ENCODE results near the gene DUOX2.

DNA sequence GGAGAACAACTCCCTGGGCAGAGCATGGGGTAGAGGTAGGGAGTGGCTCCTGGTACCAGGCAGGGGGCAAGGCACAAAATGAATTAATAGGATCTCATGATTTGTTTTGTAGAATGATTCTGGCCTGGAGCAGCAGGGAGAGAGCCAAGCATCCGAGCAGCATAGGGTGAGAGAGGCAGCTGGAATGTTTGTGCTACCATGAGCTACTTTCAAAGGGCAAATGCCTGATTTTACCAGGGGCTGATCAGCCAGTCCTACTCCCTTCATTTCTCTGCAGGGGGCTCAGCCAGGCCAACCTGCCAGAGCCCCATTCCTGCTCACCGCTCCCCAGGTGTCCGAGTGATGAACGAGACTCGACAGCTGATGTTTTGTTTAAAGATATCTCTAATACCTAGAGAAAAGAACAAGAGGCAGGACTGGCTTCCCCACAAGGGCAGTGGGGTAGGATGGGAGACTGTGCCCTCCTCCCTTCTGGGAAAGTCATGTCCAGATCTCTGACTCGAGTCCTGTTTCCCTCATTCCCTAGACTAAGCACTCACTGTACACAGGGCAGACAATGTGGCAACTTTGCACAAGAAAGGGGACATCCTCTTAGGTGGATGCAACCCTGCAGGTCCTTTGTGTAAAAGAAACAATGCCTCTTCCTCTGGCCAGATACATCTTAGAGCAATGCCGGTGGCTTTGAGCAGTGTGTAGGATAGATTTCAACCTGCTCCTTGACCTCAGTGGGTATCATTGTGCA, 12.9 kb downstream of the DUOX2 start:
- TF ChIP-seq, protein P1, sequence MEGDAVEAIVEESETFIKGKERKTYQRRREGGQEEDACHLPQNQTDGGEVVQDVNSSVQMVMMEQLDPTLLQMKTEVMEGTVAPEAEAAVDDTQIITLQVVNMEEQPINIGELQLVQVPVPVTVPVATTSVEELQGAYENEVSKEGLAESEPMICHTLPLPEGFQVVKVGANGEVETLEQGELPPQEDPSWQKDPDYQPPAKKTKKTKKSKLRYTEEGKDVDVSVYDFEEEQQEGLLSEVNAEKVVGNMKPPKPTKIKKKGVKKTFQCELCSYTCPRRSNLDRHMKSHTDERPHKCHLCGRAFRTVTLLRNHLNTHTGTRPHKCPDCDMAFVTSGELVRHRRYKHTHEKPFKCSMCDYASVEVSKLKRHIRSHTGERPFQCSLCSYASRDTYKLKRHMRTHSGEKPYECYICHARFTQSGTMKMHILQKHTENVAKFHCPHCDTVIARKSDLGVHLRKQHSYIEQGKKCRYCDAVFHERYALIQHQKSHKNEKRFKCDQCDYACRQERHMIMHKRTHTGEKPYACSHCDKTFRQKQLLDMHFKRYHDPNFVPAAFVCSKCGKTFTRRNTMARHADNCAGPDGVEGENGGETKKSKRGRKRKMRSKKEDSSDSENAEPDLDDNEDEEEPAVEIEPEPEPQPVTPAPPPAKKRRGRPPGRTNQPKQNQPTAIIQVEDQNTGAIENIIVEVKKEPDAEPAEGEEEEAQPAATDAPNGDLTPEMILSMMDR (IDR thresholded peaks at IDR 0.05) = no peak
- no peak for TF ChIP-seq EZH2 (IDR thresholded peaks at IDR 0.05; ENCODE audit: borderline replicate concordance, insufficient read depth, low read depth, low read length, poor library complexity, severe bottlenecking)

All from B cell (primary cell).